ENCODE results near the gene MBP. TPM values are rescaled to one million over a fixed set of nuclear protein-coding genes. Genes with fewer than 3 reads are reported as not detected.

MBP gene
- total and polyA plus RNA-seq, 2 donors (not counting 1 experiment from before 2014, with no cell fraction given) = 2.3 to 3.6 TPM

DNA sequence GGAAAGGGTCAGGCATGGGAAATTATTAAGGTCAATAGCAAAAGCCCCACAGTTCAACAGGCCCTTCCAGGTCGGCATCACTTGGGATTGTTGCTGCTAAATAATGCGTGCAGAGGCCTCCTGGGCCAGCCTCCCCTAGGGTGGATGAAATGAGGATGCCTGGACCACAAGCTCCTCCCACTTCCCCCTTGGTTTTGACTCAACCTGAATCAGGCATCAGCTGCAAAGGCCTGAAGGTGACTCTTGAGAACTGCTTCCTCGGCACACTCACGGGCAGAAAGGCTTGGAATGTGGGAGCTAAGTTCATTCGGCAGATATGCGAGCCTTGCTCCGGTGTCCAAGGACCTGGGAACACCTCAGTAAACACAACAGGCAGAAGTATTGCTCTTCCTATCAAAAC lies 69.3 kb downstream of the MBP start:
- no peak overlapping the region for H2AFZ ChIP-seq (ENCODE audit: low read length)
- H3K9me3 ChIP-seq (ENCODE audit: control insufficient read depth, insufficient read depth, low read depth, low read length) = no peaks in the 10 kb centered on the region
- peaks cover 20% of the 10 kb centered on the region for H3K4me1 ChIP-seq (ENCODE audit: control insufficient read depth, extremely low read depth, insufficient read depth, low read length)
- H4K20me1 ChIP-seq (ENCODE audit: control insufficient read depth, extremely low read depth, insufficient read depth, low read length) = no peaks in the 10 kb centered on the region
- no peak overlapping the region for H3K27ac ChIP-seq (ENCODE audit: insufficient read depth, low read length)
- H3K4me3 ChIP-seq (replicated peaks in 1 of 4; ENCODE audit: control extremely low read depth in 1 of 4, insufficient read depth in 1 of 4, low read depth in 3 of 4, low read length in 4 of 4) = no peak overlapping the region
- H3K9ac ChIP-seq (ENCODE audit: insufficient read depth, low read length) = no peak overlapping the region
- H3K36me3 ChIP-seq (ENCODE audit: control insufficient read depth, insufficient read depth, low read length) = no peaks in the 10 kb centered on the region
- peak; percentile 34 to 80 for DNase-seq (ENCODE audit: low read depth in 2 of 2)
- H3K4me2 ChIP-seq (ENCODE audit: extremely low read depth, insufficient read depth, low read length) = no peak overlapping the region
- H3K27me3 ChIP-seq (ENCODE audit: control insufficient read depth, insufficient read depth, low read length) = no peaks in the 10 kb centered on the region
- no peaks in the 10 kb centered on the region for H3K79me2 ChIP-seq (ENCODE audit: control insufficient read depth, insufficient read depth, low read length)
- TF ChIP-seq, protein P1, sequence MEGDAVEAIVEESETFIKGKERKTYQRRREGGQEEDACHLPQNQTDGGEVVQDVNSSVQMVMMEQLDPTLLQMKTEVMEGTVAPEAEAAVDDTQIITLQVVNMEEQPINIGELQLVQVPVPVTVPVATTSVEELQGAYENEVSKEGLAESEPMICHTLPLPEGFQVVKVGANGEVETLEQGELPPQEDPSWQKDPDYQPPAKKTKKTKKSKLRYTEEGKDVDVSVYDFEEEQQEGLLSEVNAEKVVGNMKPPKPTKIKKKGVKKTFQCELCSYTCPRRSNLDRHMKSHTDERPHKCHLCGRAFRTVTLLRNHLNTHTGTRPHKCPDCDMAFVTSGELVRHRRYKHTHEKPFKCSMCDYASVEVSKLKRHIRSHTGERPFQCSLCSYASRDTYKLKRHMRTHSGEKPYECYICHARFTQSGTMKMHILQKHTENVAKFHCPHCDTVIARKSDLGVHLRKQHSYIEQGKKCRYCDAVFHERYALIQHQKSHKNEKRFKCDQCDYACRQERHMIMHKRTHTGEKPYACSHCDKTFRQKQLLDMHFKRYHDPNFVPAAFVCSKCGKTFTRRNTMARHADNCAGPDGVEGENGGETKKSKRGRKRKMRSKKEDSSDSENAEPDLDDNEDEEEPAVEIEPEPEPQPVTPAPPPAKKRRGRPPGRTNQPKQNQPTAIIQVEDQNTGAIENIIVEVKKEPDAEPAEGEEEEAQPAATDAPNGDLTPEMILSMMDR (conservative IDR thresholded peaks at IDR 0.05 in 1 of 2, IDR thresholded peaks at IDR 0.05 in 1 of 2; ENCODE audit: low read depth in 1 of 2, low read length in 2 of 2) = no peak
- no peak for TF ChIP-seq EZH2 (IDR thresholded peaks at IDR 0.05; ENCODE audit: low read length, missing control alignments)

DNA sequence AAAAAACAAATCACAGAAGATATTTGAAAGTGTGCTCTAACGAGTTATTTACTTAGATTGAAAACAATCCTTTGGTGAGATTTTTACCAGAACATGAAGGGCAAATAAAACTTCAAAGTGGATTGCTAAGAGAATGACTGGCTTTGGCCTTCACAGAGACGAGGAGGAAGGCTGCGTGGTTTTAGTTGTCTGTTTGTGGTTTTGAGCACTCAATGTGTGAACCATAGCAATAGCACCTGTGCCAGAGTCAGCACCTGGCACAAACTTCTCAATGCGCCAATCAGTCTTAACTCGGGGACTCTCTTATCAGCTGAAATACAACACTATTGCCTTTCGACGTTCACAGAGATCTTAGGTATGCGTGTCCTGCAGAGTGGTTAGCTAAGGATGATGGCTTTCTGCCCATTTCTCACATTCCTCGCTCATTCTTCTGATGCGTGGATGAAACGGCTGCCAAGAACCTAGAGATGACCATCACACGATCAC lies 70.0 kb downstream of the MBP start:
- no peak overlapping the region for H3K9ac ChIP-seq (ENCODE audit: insufficient read depth, low read length)
- no peak overlapping the region for H2AFZ ChIP-seq (ENCODE audit: low read length)
- no peaks in the 10 kb centered on the region for H3K79me2 ChIP-seq (ENCODE audit: control insufficient read depth, insufficient read depth, low read length)
- H3K4me1 ChIP-seq (ENCODE audit: control insufficient read depth, extremely low read depth, insufficient read depth, low read length) = peaks cover 15% of the 10 kb centered on the region
- H3K36me3 ChIP-seq (ENCODE audit: control insufficient read depth, insufficient read depth, low read length) = no peaks in the 10 kb centered on the region
- no peak overlapping the region for H3K4me3 ChIP-seq (replicated peaks in 1 of 4; ENCODE audit: control extremely low read depth in 1 of 4, insufficient read depth in 1 of 4, low read depth in 3 of 4, low read length in 4 of 4)
- H3K4me2 ChIP-seq (ENCODE audit: extremely low read depth, insufficient read depth, low read length) = no peak overlapping the region
- TF ChIP-seq, protein P1 (conservative IDR thresholded peaks at IDR 0.05 in 1 of 2, IDR thresholded peaks at IDR 0.05 in 1 of 2; ENCODE audit: low read depth in 1 of 2, low read length in 2 of 2) = no peak
- TF ChIP-seq EZH2 (IDR thresholded peaks at IDR 0.05; ENCODE audit: low read length, missing control alignments) = no peak
- H3K27me3 ChIP-seq (ENCODE audit: control insufficient read depth, insufficient read depth, low read length) = no peaks in the 10 kb centered on the region
- peak; percentile 74 to 96 for DNase-seq (ENCODE audit: low read depth in 2 of 2)
- no peaks in the 10 kb centered on the region for H3K9me3 ChIP-seq (ENCODE audit: control insufficient read depth, insufficient read depth, low read depth, low read length)
- H4K20me1 ChIP-seq (ENCODE audit: control insufficient read depth, extremely low read depth, insufficient read depth, low read length) = no peaks in the 10 kb centered on the region
- no peak overlapping the region for H3K27ac ChIP-seq (ENCODE audit: insufficient read depth, low read length)

DNA sequence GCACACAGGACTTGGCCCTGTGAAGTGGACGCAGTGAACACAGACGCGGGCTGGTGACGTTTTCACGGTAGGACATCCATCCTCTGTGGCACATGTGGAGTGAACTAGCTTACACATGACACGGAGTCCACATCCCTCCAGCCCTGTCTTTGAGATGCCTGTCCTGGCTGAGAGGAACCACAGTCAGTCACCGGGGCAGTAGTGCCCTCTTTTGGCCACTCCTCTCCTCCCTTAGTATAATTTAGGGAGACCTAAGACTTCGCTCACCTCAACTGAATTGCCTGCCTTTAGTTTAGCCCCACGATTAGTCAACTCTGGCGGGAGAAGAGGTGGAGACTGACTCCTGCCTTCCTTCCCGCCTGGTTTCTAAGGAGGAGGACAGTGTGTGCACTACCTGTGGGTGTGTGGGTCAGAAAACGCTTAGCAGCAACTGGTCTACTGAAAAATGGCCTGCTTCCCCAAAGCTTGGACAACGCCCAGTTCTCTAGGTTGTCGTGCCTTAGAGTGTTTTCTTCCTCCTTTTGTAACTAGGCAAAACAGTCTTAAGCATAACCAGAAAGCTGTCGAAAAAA lies 70.6 kb downstream of the MBP start:
- no peaks in the 10 kb centered on the region for H4K20me1 ChIP-seq (ENCODE audit: control insufficient read depth, extremely low read depth, insufficient read depth, low read length)
- no peaks in the 10 kb centered on the region for H3K9me3 ChIP-seq (ENCODE audit: control insufficient read depth, insufficient read depth, low read depth, low read length)
- H3K27me3 ChIP-seq (ENCODE audit: control insufficient read depth, insufficient read depth, low read length) = no peaks in the 10 kb centered on the region
- H3K79me2 ChIP-seq (ENCODE audit: control insufficient read depth, insufficient read depth, low read length) = no peaks in the 10 kb centered on the region
- H3K36me3 ChIP-seq (ENCODE audit: control insufficient read depth, insufficient read depth, low read length) = no peaks in the 10 kb centered on the region
- H3K27ac ChIP-seq (ENCODE audit: insufficient read depth, low read length) = no peak overlapping the region
- peaks cover 9% of the 10 kb centered on the region for H3K4me1 ChIP-seq (ENCODE audit: control insufficient read depth, extremely low read depth, insufficient read depth, low read length)
- no peak for TF ChIP-seq EZH2 (IDR thresholded peaks at IDR 0.05; ENCODE audit: low read length, missing control alignments)
- TF ChIP-seq, protein P1 (conservative IDR thresholded peaks at IDR 0.05 in 1 of 2, IDR thresholded peaks at IDR 0.05 in 1 of 2; ENCODE audit: low read depth in 1 of 2, low read length in 2 of 2) = peak in 1 of 2 donors; percentile 4
- no peak for DNase-seq (ENCODE audit: low read depth in 2 of 2)
- H3K4me3 ChIP-seq (replicated peaks in 1 of 4; ENCODE audit: control extremely low read depth in 1 of 4, insufficient read depth in 1 of 4, low read depth in 3 of 4, low read length in 4 of 4) = no peak overlapping the region
- no peak overlapping the region for H2AFZ ChIP-seq (ENCODE audit: low read length)
- H3K4me2 ChIP-seq (ENCODE audit: extremely low read depth, insufficient read depth, low read length) = no peak overlapping the region
- H3K9ac ChIP-seq (ENCODE audit: insufficient read depth, low read length) = no peak overlapping the region
